ENCODE data around the gene DCLK3. TPM values are rescaled to one million over a fixed set of nuclear protein-coding genes. Genes with fewer than 3 reads are reported as not detected.

The DCLK3 gene
- total RNA-seq, 1 donor from 2014 or later, result not detected

DNA sequence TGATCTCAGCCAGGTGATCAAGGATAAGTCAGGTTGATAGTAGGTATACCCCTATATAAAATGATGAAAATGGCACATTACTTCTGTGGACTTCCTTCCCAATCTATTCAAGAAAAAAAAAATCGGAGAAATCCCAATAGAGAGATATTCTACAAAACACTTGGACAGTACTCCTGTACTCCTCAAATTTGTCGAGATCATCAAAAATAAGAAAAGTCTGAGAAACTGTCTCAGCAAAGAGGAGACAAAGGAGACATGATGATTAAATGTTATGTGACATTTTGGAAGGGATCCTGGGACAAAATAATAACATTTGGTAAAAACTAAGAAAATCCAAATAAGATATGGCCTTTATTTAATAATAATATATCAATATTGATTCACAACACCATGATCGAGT lies 94.6 kb downstream of the DCLK3 start:
- DNase-seq (ENCODE audit: low spot score), result no peak

DNA sequence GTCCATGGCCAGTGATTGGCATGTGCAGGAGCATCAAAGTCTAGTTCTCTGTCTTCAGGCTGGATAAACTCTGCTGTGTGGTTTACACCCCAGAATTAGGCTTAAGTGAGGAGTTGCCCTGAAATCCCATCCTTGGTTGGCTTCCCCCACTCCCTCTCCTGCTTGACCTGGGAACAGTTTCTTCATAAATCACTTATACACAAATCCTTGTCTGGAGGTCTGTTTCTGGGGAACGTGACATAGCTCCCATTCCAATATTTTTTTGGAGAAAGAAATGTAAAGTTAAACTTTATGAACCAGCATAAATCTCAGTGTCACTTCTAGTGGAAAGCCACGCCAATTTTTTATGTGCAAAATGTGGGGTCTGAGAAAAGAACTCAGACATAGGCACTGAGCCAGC lies 98.2 kb downstream of the DCLK3 start:
- no peak for DNase-seq (ENCODE audit: low spot score)

DNA sequence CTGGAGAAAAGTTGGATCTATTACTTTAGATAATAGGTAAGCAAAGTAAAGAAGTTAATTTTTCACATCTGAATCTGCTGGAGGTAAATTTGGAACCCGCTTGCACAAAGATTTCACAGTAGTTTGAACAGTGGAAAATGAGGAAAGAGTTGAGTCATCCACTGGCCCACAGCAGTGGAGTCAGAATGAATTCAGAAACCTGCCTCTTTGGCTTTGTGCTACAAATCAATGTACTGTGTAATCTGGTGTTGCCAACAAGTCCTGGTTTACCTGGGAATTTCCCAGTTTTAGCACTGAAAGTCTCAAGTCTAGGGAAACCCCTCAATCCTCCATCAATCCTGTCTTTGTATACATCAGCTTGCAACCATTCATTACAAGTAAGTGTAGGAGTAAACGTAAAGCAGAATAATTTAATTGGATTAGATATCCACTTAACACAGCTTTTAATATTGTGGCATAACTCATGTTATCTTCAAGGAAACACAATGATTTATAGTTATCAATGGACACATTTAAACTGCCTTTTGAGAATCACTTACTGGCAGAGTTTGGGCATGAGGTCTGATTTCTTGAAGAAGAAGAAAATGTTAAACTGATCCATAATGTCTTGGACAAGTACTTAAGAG lies 100.6 kb downstream of the DCLK3 start:
- DNase-seq (ENCODE audit: low spot score), result no peak

DNA sequence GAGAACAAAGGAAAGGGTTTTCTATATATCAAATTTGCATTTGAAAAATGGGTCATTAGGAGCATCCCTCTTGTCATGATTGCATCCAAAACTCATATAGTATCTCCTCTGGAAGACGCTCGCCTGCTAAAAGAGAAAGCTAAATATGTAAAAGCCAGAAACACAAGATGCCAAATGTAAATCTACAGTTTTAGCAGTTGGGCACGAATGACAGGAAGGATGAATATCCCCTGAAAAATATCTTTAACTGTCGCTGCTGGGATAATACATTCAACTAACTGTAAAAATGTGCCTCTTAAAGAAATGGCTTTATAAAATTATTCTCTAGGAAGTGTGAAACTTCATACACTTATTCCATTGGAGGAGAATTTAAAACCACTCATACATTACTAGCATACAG lies 101.7 kb downstream of the DCLK3 start:
- DNase-seq (ENCODE audit: low spot score), result no peak

Other genes starting within 250 kb of the DCLK3 start
- 29.2 TPM for gene TRANK1, start 180.5 kb upstream of the DCLK3 start, total RNA-seq
- 35.4 TPM for gene EPM2AIP1, start 228.6 kb upstream of the DCLK3 start, total RNA-seq
- gene MLH1, start 229.0 kb upstream of the DCLK3 start, total RNA-seq, result 42.7 TPM